K562 (cell line): Measurements from ENCODE around the gene KLHL24. TPM values are rescaled to one million over a fixed set of nuclear protein-coding genes. Genes with fewer than 3 reads are reported as not detected.
"Not testable (repeated sequence)": the region's sequence is repeated elsewhere in the genome, so short reads cannot be mapped to it uniquely, and the experiment has no call there.

Source experiments
- ATAC-seq: fragments of 200-7000 bp; cut with Tn5 transposase; 3 replicates; pipeline ENCODE4 v1.9.1; 2020; ENCODE audit warnings: moderate library complexity
- BruUV-seq: library from RNA; stranded (reverse); fragments of 400-500 nt; replicated peaks from 2 replicates; lab custom pipeline; 2021; lab: Mats Ljungman, UMichigan
- CTCF ChIA-PET: fragments of 300-600 bp; formaldehyde crosslinking; extraction: SDS; loops from one replicate; lab custom pipeline; 2021; ENCODE audit warnings: low intra/inter-chr PET ratio; lab: Yijun Ruan, JAX
- POLR2A ChIA-PET: fragments of 300-600, 350-650 bp; sonication (Branson Sonifier 250); formaldehyde crosslinking; extraction: SDS; loops from one replicate; lab custom pipeline; 2021; ENCODE audit warnings: antibody characterized with exemption, inconsistent platforms; lab: Yijun Ruan, JAX
- DNase-seq, 4 experiments: peaks; one replicate each; pipeline versions ENCODE4 v3.0.0 to v3.0.0-alpha.2; 2011 to 2018; ENCODE audit warnings: low spot score in 3 of 4, mixed read lengths in 3 of 4; ENCODE audit errors: extremely low read depth in 1 of 4
- FAIRE-seq: peaks from 2 replicates; lab custom pipeline; 2011; peaks lifted over from hg19 to GRCh38; lab: Jason Lieb, UNC
- H2AFZ ChIP-seq: 2 replicates; pipeline ENCODE4 v1.6.0; 2011; ENCODE audit warnings: low read depth, low read length, control low read depth, inconsistent platforms
- H3K27ac ChIP-seq: fragments of 200-600 bp; 3 replicates; pipeline ENCODE4 v1.8.0; 2011; ENCODE audit warnings: low read depth, mild to moderate bottlenecking, control low read depth, inconsistent platforms, low read length, moderate library complexity, mixed read lengths; ENCODE audit errors: extremely low read depth
- H3K27me3 ChIP-seq, 2 experiments: fragments of 300-600 bp in 1 of 2; 2 replicates in 1 of 2; 3 replicates in 1 of 2; pipeline versions ENCODE4 v1.6.0 to v1.8.0; 2011; ENCODE audit warnings: inconsistent platforms in 2 of 2, low read length in 2 of 2, mild to moderate bottlenecking in 1 of 2, mixed read lengths in 1 of 2, moderate library complexity in 1 of 2; ENCODE audit not compliant: control insufficient read depth in 2 of 2, insufficient read depth in 2 of 2
- H3K36me3 ChIP-seq: fragments of 300-600 bp; 3 replicates; pipeline ENCODE4 v1.8.0; 2011; ENCODE audit warnings: mild to moderate bottlenecking, low read length, inconsistent platforms; ENCODE audit not compliant: control insufficient read depth, insufficient read depth
- H3K4me1 ChIP-seq, 2 experiments: fragments of 200-600 bp in 1 of 2; replicated peaks in 1 of 2; 2 replicates in 1 of 2; 3 replicates in 1 of 2; pipeline versions ENCODE4 v1.5.1 to v1.8.0; 2011; ENCODE audit warnings: inconsistent platforms in 2 of 2, low read length in 2 of 2, mild to moderate bottlenecking in 1 of 2, mixed read lengths in 1 of 2, moderate library complexity in 1 of 2; ENCODE audit not compliant: control insufficient read depth in 2 of 2, insufficient read depth in 2 of 2
- H3K4me2 ChIP-seq: 2 replicates; pipeline ENCODE4 v1.6.1; 2011; ENCODE audit warnings: low read length, control low read depth, inconsistent platforms, mixed read lengths; ENCODE audit not compliant: insufficient read depth
- H3K4me3 ChIP-seq: fragments of 200-600 bp; sonication (generic), shearing (Covaris generic); 2 replicates; pipeline ENCODE4 v1.5.1; 2016; ENCODE audit warnings: control low read depth, inconsistent platforms
- H3K79me2 ChIP-seq: fragments of 200-600 bp; 3 replicates; pipeline ENCODE4 v1.8.0; 2011; ENCODE audit warnings: low read length, inconsistent platforms; ENCODE audit not compliant: control insufficient read depth, insufficient read depth
- H3K9ac ChIP-seq, 2 experiments: 2 replicates each; pipeline versions ENCODE4 v1.6.0 to v1.6.1; 2011; ENCODE audit warnings: low read depth in 2 of 2, low read length in 2 of 2, control low read depth in 1 of 2, inconsistent platforms in 1 of 2, mild to moderate bottlenecking in 1 of 2, mixed read lengths in 1 of 2; ENCODE audit not compliant: insufficient read depth in 1 of 2
- H3K9me1 ChIP-seq: one replicate; pipeline ENCODE4 v1.6.0; 2011; ENCODE audit warnings: inconsistent platforms, mild to moderate bottlenecking, low read length, moderate library complexity; ENCODE audit not compliant: control insufficient read depth, insufficient read depth
- H3K9me3 ChIP-seq: replicated peaks from 2 replicates; pipeline ENCODE4 v1.5.1; 2011; ENCODE audit warnings: low read depth, low read length, inconsistent platforms; ENCODE audit not compliant: control insufficient read depth, insufficient read depth
- H4K20me1 ChIP-seq: replicated peaks from 2 replicates; pipeline ENCODE4 v1.6.1; 2011; ENCODE audit warnings: low read length, inconsistent platforms, mixed read lengths; ENCODE audit not compliant: control insufficient read depth, insufficient read depth
- C11orf30 ChIP-seq: fragments of 450-650 bp; IDR thresholded peaks from 2 replicates; pipeline ENCODE4 v1.6.1; 2016; ENCODE audit warnings: low read depth, mild to moderate bottlenecking
- MAFF ChIP-seq: IDR thresholded peaks from 2 replicates; pipeline ENCODE4 v1.6.1; 2012; ENCODE audit warnings: low read length, improper control_type of control experiment
- NFIC ChIP-seq: fragments of 450-650 bp; IDR thresholded peaks from 2 replicates; pipeline ENCODE4 v1.6.1; 2017; ENCODE audit warnings: mild to moderate bottlenecking, inconsistent platforms
- PHB2 ChIP-seq: fragments of 450-650 bp; IDR thresholded peaks from 2 replicates; pipeline ENCODE4 v1.6.1; 2017; ENCODE audit warnings: low read depth
- ZNF316 ChIP-seq: fragments of 450-650 bp; IDR thresholded peaks from 2 replicates; pipeline ENCODE4 v1.6.1; 2016
- ZNF57 ChIP-seq: fragments of 450-650 bp; formaldehyde crosslinking; IDR thresholded peaks from 2 replicates; pipeline ENCODE4 v1.4.0; 2020; ENCODE audit warnings: mild to moderate bottlenecking, moderate library complexity
- WGBS: fragments of 100-300 bp; shearing (Covaris generic); methylation state at CpG from one replicate; pipeline ENCODE4 v1.1.6; 2016; ENCODE audit warnings: low coverage, mixed read lengths; ENCODE audit not compliant: insufficient coverage; ENCODE audit errors: missing lambda C conversion rate; 5-methylcytosine and 5-hydroxymethylcytosine counted together
- in situ Hi-C: fragments of 300-500 bp; cut with MboI; formaldehyde crosslinking; loops from 4 replicates; pipeline ENCODE4 v1.15.0; 2018; ENCODE audit warnings: inconsistent platforms, mixed read lengths
- intact Hi-C: fragments of 100-400 bp; cut with micrococcal nuclease; formaldehyde crosslinking; loops from 2 replicates; pipeline ENCODE4 v1.14.2; 2022
- polyA plus RNA-seq, 8 experiments: library from polyadenylated mRNA; depleted of rRNA in 4 of 8; stranded (reverse) in 5 of 8; unstranded in 3 of 8; fragments of >200 nt; fragmentation: Nextera tagmentation in 2 of 8; fragmentation: Illumina TruSeq in 1 of 8; extraction: Ambion mirVana in 2 of 8; extraction: Trizol in 1 of 8; gene quantifications; 2 replicates each; pipeline versions ENCODE4 v1.2.1 to v1.2.3, GENCODE V29; 2011 to 2014; ENCODE audit warnings: inconsistent platforms in 1 of 8, missing spikeins in 1 of 8
- total RNA-seq, 7 experiments: library from RNA; depleted of rRNA in 6 of 7; stranded (reverse); fragments of >200 nt in 6 of 7; fragmentation: Illumina TruSeq in 2 of 7; extraction: Trizol in 2 of 7; gene quantifications; 2 replicates each; pipeline versions ENCODE4 v1.2.1 to v1.2.3, GENCODE V29; 2011 to 2021; ENCODE audit warnings: low replicate concordance in 1 of 7
- TF ChIP-seq, protein P1 (sequence below): fragments of 250-450 bp; sonication (Bioruptor Pico); IDR thresholded peaks from 2 replicates; pipeline ENCODE4 v1.5.0; 2021; ENCODE audit warnings: mild to moderate bottlenecking, borderline replicate concordance

KLHL24 gene
- total and polyA plus RNA-seq, 9 of the 15 experiments (the other 6 are each of a cell fraction or from before 2014, with no cell fraction given), result 3.3 to 21.2 (median 14.2) TPM

DNA sequence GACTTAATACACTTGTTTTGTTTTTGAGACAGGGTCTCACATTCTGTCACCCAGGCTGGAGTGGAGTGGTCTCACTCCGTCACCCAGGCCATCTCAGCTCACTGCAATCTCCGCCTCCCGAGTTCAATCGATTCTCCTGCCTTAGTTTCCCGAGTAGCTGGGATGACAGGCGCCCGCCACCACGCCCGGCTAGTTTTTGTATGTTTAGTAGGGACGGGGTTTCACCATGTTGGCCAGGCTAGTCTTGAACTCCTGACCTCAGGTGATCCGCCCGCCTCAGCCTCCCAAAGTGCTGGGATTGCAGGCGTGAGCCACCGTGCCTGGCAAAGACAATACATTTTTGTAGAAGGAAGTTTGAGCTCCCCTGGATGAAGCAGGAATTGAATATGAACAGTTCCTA, 2.2 kb downstream of the KLHL24 start:
- H3K9me3 ChIP-seq, H3K36me3 ChIP-seq, H3K27ac ChIP-seq, BruUV-seq, FAIRE-seq, CTCF ChIA-PET, H3K27me3 ChIP-seq, H4K20me1 ChIP-seq, H3K4me3 ChIP-seq, in situ Hi-C loops, H3K9me1 ChIP-seq, DNase-seq, ATAC-seq, intact Hi-C loops: not testable (repeated sequence)
- H3K4me1 ChIP-seq, result peaks cover 8 to 18% of the 10 kb centered on the region in 2 experiments; a peak in 4 of 5 replicates
- peak overlapping the region; percentile 12; the same call in 1 of the 2 replicates for H2AFZ ChIP-seq
- H3K9ac ChIP-seq, result peak overlapping the region; percentile 69 to 79; a peak in 2 of 4 replicates
- H3K4me2 ChIP-seq, result 0 out of 2 replicates have a peak overlapping the region, but pooled peaks have one; percentile 89
- peaks cover 23% of the 10 kb centered on the region; the same call in 2 of the 3 replicates for H3K79me2 ChIP-seq
- WGBS, result 86% methylated on average over 10 of the region's 14 CpGs
- POLR2A ChIA-PET, result interaction anchor here (0.7 to 2.4 kb wide), 6 partner anchors 8 to 189 kb away, joined by 3 to 8 read pairs (median 4); no protein-coding TSS in a partner anchor

- POLR2A ChIA-PET, result interaction anchor here (2.4 kb wide), 1 partner anchor 14 kb away, joined by 5 read pairs; no protein-coding TSS in a partner anchor
- intact Hi-C loops (no loop called here), in situ Hi-C loops (no loop called here)
- H2AFZ ChIP-seq, result no peak overlapping the region
- FAIRE-seq (no peak), ATAC-seq (no peak), DNase-seq (no peak)
- H3K9me3 ChIP-seq, result no peaks in the 10 kb centered on the region
- CTCF ChIA-PET, result no interaction called here
- H3K4me1 ChIP-seq, result peaks cover 8 to 18% of the 10 kb centered on the region in 2 experiments; a peak in 4 of 5 replicates
- no TSS peak for BruUV-seq
- H4K20me1 ChIP-seq, result no peaks in the 10 kb centered on the region
- H3K9ac ChIP-seq, result no peak overlapping the region
- no peak overlapping the region for H3K27ac ChIP-seq
- H3K36me3 ChIP-seq, result no peaks in the 10 kb centered on the region
- TF ChIP-seq PHB2 (no peak), C11orf30 (peak; percentile 75), MAFF (peak; percentile 26; the same call in 1 of the 2 replicates), ZNF57 (CRISPR knock-in tag) (no peak), NFIC (peak; percentile 64), ZNF316 (peak; percentile 85)
- TF ChIP-seq, protein P1, sequence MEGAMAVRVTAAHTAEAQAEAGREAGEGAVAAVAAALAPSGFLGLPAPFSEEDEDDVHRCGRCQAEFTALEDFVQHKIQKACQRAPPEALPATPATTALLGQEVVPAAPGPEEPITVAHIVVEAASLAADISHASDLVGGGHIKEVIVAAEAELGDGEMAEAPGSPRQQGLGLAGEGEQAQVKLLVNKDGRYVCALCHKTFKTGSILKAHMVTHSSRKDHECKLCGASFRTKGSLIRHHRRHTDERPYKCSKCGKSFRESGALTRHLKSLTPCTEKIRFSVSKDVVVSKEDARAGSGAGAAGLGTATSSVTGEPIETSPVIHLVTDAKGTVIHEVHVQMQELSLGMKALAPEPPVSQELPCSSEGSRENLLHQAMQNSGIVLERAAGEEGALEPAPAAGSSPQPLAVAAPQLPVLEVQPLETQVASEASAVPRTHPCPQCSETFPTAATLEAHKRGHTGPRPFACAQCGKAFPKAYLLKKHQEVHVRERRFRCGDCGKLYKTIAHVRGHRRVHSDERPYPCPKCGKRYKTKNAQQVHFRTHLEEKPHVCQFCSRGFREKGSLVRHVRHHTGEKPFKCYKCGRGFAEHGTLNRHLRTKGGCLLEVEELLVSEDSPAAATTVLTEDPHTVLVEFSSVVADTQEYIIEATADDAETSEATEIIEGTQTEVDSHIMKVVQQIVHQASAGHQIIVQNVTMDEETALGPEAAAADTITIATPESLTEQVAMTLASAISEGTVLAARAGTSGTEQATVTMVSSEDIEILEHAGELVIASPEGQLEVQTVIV, result no peak
- H3K9me1 ChIP-seq, result no peaks in the 10 kb centered on the region
- peaks cover 23% of the 10 kb centered on the region; the same call in 2 of the 3 replicates for H3K79me2 ChIP-seq
- H3K4me3 ChIP-seq, result no peak overlapping the region
- no peaks in the 10 kb centered on the region for H3K27me3 ChIP-seq
- WGBS, result 76% methylated on average over 6 of the region's 6 CpGs
- H3K4me2 ChIP-seq, result no peak overlapping the region
These were observed 2.9 kb downstream of the KLHL24 start for GRCh38 chr3:183638101-183638852.
